ENCODE results near the gene HADHA. TPM values are rescaled to one million over a fixed set of nuclear protein-coding genes. Genes with fewer than 3 reads are reported as not detected.
"Not testable (repeated sequence)": the region's sequence is repeated elsewhere in the genome, so short reads cannot be mapped to it uniquely, and the experiment has no call there.

The HADHA gene
- total and polyA plus RNA-seq, 3 experiments from 2014 or later, result 116 to 126 (median 122) TPM

DNA sequence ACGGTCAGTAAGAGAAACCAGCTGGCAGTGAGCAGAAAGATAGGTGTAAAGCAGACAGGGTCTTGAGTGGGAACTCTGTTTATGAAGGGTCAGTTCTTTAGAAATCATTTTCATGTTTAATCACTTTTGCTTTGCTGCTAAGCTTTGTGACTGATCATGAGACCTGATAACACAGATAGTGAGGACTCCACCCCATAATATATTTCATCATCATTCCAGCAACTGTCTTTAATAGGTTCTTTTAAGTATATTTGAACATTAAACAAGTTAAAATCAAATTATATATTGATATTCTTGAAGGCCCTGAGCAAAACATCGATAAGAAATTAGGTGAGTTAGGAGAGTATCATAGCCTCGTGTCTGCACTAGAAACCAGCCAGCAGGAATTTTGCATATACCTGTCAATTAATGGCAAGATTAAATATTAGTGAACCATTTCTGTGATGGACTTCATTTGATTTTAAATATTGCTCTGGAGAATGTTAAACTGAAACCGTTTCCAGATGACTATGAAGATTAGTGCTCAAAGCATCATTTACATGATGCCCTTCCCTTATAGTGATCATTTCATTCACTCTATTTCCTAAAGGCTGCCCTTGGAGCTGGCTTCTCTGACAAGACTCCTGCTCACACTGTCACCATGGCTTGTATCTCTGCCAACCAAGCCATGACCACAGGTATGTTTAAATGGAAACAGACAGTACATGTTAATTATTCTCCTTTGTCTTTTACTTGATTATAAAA is 32.2 kb upstream of the HADHA start:
- no peak overlapping the region for H3K27ac ChIP-seq (ENCODE audit: low read depth, low read length)
- no peaks in the 10 kb centered on the region for H3K27me3 ChIP-seq (ENCODE audit: insufficient read depth, low read length, poor library complexity, severe bottlenecking)
- H3K9me3 ChIP-seq (ENCODE audit: low read length), result no peaks in the 10 kb centered on the region
- POLR2A ChIA-PET, result no interaction called here
- no peak overlapping the region for H3K4me3 ChIP-seq (ENCODE audit: low read length)
- Mint-ChIP-seq H3K4me1 (no peaks in the 10 kb centered on the region), H3K9me3 (no peaks in the 10 kb centered on the region), H3K4me3 (no peak overlapping the region), H3K27ac (peak overlapping the region in 3 of 8 donors; percentile 17 to 36 (median 17)), H3K27me3 (no peaks in the 10 kb centered on the region), H3K36me3 (peaks cover 6 to 79% (median 19%) of the 10 kb centered on the region in 3 donors)
- H3K4me1 ChIP-seq (ENCODE audit: insufficient read depth, low read length), result no peaks in the 10 kb centered on the region
- no peak for DNase-seq
- H3K36me3 ChIP-seq (ENCODE audit: insufficient read depth, low read length), result peaks cover 42% of the 10 kb centered on the region
- CTCF ChIA-PET, result no interaction called here

GRCh38 chr2:26274058-26274613 is 29.7 kb upstream of the HADHA start:
- no peak for DNase-seq
- H3K36me3 Mint-ChIP-seq, result peaks cover 6 to 70% (median 9%) of the 10 kb centered on the region in 3 donors
- POLR2A ChIA-PET, result interaction anchor here (0.6 kb wide), 1 partner anchor 223 kb away, joined by 4 read pairs; no protein-coding TSS in a partner anchor
- no peaks in the 10 kb centered on the region for H3K4me1 ChIP-seq (ENCODE audit: insufficient read depth, low read length)
- peaks cover 0 to 6% (median 0%) of the 10 kb centered on the region in 3 donors for H3K4me1 Mint-ChIP-seq
- no peaks in the 10 kb centered on the region for H3K27me3 ChIP-seq (ENCODE audit: insufficient read depth, low read length, poor library complexity, severe bottlenecking)
- no peaks in the 10 kb centered on the region for H3K27me3 Mint-ChIP-seq
- H3K9me3 Mint-ChIP-seq, result no peaks in the 10 kb centered on the region
- no peak overlapping the region for H3K4me3 ChIP-seq (ENCODE audit: low read length)
- H3K36me3 ChIP-seq (ENCODE audit: insufficient read depth, low read length), result peaks cover 28% of the 10 kb centered on the region
- CTCF ChIA-PET, result no interaction called here
- no peaks in the 10 kb centered on the region for H3K9me3 ChIP-seq (ENCODE audit: low read length)
- H3K4me3 Mint-ChIP-seq, result no peak overlapping the region
- H3K27ac Mint-ChIP-seq, result no peak overlapping the region
- no peak overlapping the region for H3K27ac ChIP-seq (ENCODE audit: low read depth, low read length)

GRCh38 chr2:26273501-26273900 is 29.1 kb upstream of the HADHA start:
- Histone ChIP-seq H3K27ac (ENCODE audit: low read depth, low read length) (no peak overlapping the region), H3K9me3 (ENCODE audit: low read length) (no peaks in the 10 kb centered on the region), H3K36me3 (ENCODE audit: insufficient read depth, low read length) (peaks cover 22% of the 10 kb centered on the region), H3K27me3 (ENCODE audit: insufficient read depth, low read length, poor library complexity, severe bottlenecking) (no peaks in the 10 kb centered on the region), H3K4me1 (ENCODE audit: insufficient read depth, low read length) (no peaks in the 10 kb centered on the region), H3K4me3 (ENCODE audit: low read length) (no peak overlapping the region)
- peaks cover 0 to 6% (median 3%) of the 10 kb centered on the region in 3 donors for H3K4me1 Mint-ChIP-seq
- H3K27me3 Mint-ChIP-seq, result no peaks in the 10 kb centered on the region
- peaks cover 6 to 66% (median 6%) of the 10 kb centered on the region in 3 donors for H3K36me3 Mint-ChIP-seq
- no peak for DNase-seq
- peak overlapping the region in 1 of 8 donors; percentile 66 for H3K27ac Mint-ChIP-seq
- POLR2A ChIA-PET, result no interaction called here
- H3K4me3 Mint-ChIP-seq, result no peak overlapping the region
- CTCF ChIA-PET, result no interaction called here
- no peaks in the 10 kb centered on the region for H3K9me3 Mint-ChIP-seq

GRCh38 chr2:26270373-26270772 is 25.9 kb upstream of the HADHA start:
- no peaks in the 10 kb centered on the region for H3K4me1 ChIP-seq (ENCODE audit: insufficient read depth, low read length)
- ChIA-PET CTCF (no interaction called here), POLR2A (no interaction called here)
- H3K27ac Mint-ChIP-seq, result peak overlapping the region in 2 of 8 donors; percentile 21 to 62
- H3K27me3 ChIP-seq (ENCODE audit: insufficient read depth, low read length, poor library complexity, severe bottlenecking), result no peaks in the 10 kb centered on the region
- H3K4me3 Mint-ChIP-seq, result no peak overlapping the region
- H3K4me1 Mint-ChIP-seq, result peaks cover 0 to 6% (median 4%) of the 10 kb centered on the region in 3 donors
- H3K27me3 Mint-ChIP-seq, result peaks cover 0 to 2% of the 10 kb centered on the region in 2 donors
- no peaks in the 10 kb centered on the region for H3K9me3 ChIP-seq (ENCODE audit: low read length)
- H3K36me3 Mint-ChIP-seq, result peaks cover 6 to 52% (median 13%) of the 10 kb centered on the region in 3 donors
- no peak for DNase-seq
- no peak overlapping the region for H3K27ac ChIP-seq (ENCODE audit: low read depth, low read length)
- peaks cover 12% of the 10 kb centered on the region for H3K36me3 ChIP-seq (ENCODE audit: insufficient read depth, low read length)
- H3K9me3 Mint-ChIP-seq, result no peaks in the 10 kb centered on the region
- no peak overlapping the region for H3K4me3 ChIP-seq (ENCODE audit: low read length)

DNA sequence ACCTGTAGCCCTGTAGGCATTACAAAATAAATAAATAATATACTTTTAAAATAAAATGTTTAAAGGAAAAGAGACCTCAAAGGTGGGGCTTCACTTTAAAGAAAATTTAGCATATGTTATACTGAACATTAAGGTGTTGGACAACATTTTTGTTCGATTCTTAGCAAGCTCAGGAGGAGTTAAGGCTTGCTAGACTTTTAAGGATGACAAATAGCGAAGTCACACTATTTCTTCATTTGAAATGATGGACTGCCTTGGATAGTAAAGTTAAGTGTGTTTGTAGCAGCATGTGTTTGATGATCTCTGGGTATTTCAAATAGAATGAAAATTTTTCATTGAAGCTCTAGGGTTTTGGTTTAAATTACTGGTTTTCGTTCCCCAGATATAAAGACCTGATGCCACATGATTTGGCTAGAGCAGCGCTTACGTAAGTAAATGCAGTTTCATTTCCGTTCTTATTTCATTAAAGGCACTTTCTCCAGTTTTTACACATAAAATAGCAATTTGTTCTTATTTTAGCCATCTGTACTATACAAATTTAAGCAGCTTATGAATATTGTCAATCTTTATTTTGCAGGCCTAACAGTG is 25.2 kb upstream of the HADHA start:
- CTCF ChIA-PET, result no interaction called here
- H3K27ac Mint-ChIP-seq, result peak overlapping the region in 1 of 8 donors; percentile 42

GRCh38 chr2:26268670-26269385 is 24.4 kb upstream of the HADHA start:
- H3K9me3 ChIP-seq (ENCODE audit: low read length); POLR2A ChIA-PET; H3K4me3 ChIP-seq (ENCODE audit: low read length); H3K4me1 ChIP-seq (ENCODE audit: insufficient read depth, low read length); H3K27me3 Mint-ChIP-seq; H3K27me3 ChIP-seq (ENCODE audit: insufficient read depth, low read length, poor library complexity, severe bottlenecking); H3K27ac ChIP-seq (ENCODE audit: low read depth, low read length); CTCF ChIA-PET; H3K4me1 Mint-ChIP-seq; DNase-seq; H3K36me3 ChIP-seq (ENCODE audit: insufficient read depth, low read length); H3K9me3 Mint-ChIP-seq; H3K4me3 Mint-ChIP-seq: not testable (repeated sequence)
- H3K27ac Mint-ChIP-seq, result peak overlapping the region in 1 of 8 donors; percentile 65
- H3K36me3 Mint-ChIP-seq, result peaks cover 6 to 51% (median 17%) of the 10 kb centered on the region in 3 donors

More for the DNA sequence above, 25.2 kb upstream of the HADHA start:
- Mint-ChIP-seq H3K36me3 (peaks cover 6 to 51% (median 15%) of the 10 kb centered on the region in 3 donors), H3K9me3 (no peaks in the 10 kb centered on the region), H3K27me3 (peaks cover 0 to 2% of the 10 kb centered on the region in 2 donors), H3K4me3 (no peak overlapping the region), H3K4me1 (peaks cover 0 to 6% (median 4%) of the 10 kb centered on the region in 3 donors)
- Histone ChIP-seq H3K4me1 (ENCODE audit: insufficient read depth, low read length) (no peaks in the 10 kb centered on the region), H3K36me3 (ENCODE audit: insufficient read depth, low read length) (peaks cover 12% of the 10 kb centered on the region), H3K27ac (ENCODE audit: low read depth, low read length) (no peak overlapping the region), H3K27me3 (ENCODE audit: insufficient read depth, low read length, poor library complexity, severe bottlenecking) (no peaks in the 10 kb centered on the region), H3K9me3 (ENCODE audit: low read length) (no peaks in the 10 kb centered on the region), H3K4me3 (ENCODE audit: low read length) (no peak overlapping the region)
- POLR2A ChIA-PET, result no interaction called here
- DNase-seq, result no peak

DNA sequence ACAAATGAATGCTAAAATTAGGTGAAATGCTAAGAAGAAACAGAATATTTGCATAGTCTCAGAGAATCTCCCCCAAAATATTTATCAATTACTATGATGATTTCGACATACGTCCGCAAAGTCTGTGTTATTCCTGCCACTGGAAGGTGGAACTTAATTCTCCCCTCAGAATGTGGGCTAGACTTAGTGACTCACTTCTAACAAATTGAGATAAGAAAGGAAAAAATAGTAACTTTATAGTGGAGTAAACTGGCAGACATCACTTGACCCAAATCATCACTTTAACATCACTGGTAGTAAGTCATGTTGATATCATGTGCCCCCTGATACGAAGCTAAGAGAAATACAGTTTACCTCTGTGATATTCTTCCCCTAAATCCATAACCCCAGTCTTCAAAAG is 23.8 kb upstream of the HADHA start:
- Histone ChIP-seq H3K4me3 (ENCODE audit: low read length) (no peak overlapping the region), H3K4me1 (ENCODE audit: insufficient read depth, low read length) (no peaks in the 10 kb centered on the region), H3K9me3 (ENCODE audit: low read length) (no peaks in the 10 kb centered on the region), H3K27me3 (ENCODE audit: insufficient read depth, low read length, poor library complexity, severe bottlenecking) (no peaks in the 10 kb centered on the region), H3K36me3 (ENCODE audit: insufficient read depth, low read length) (no peaks in the 10 kb centered on the region), H3K27ac (ENCODE audit: low read depth, low read length) (no peak overlapping the region)
- peaks cover 0 to 2% of the 10 kb centered on the region in 2 donors for H3K27me3 Mint-ChIP-seq
- DNase-seq, result no peak
- no peaks in the 10 kb centered on the region for H3K9me3 Mint-ChIP-seq
- H3K4me3 Mint-ChIP-seq, result no peak overlapping the region
- peaks cover 0 to 6% (median 4%) of the 10 kb centered on the region in 3 donors for H3K4me1 Mint-ChIP-seq
- H3K36me3 Mint-ChIP-seq, result peaks cover 3 to 52% (median 21%) of the 10 kb centered on the region in 3 donors
- ChIA-PET POLR2A (no interaction called here), CTCF (no interaction called here)
- peak overlapping the region in 1 of 8 donors; percentile 65 for H3K27ac Mint-ChIP-seq

GRCh38 chr2:26258836-26259235 is 14.4 kb upstream of the HADHA start:
- H3K27ac Mint-ChIP-seq; H3K27ac ChIP-seq (ENCODE audit: low read depth, low read length); H3K27me3 ChIP-seq (ENCODE audit: insufficient read depth, low read length, poor library complexity, severe bottlenecking); H3K9me3 Mint-ChIP-seq; H3K4me1 ChIP-seq (ENCODE audit: insufficient read depth, low read length); H3K9me3 ChIP-seq (ENCODE audit: low read length); POLR2A ChIA-PET; H3K4me3 ChIP-seq (ENCODE audit: low read length); H3K36me3 ChIP-seq (ENCODE audit: insufficient read depth, low read length); H3K27me3 Mint-ChIP-seq; H3K4me3 Mint-ChIP-seq; DNase-seq; CTCF ChIA-PET: not testable (repeated sequence)
- peaks cover 0 to 70% (median 9%) of the 10 kb centered on the region in 3 donors for H3K36me3 Mint-ChIP-seq
- peaks cover 2 to 13% (median 13%) of the 10 kb centered on the region in 3 donors for H3K4me1 Mint-ChIP-seq

Data from CD8-positive, alpha-beta memory T cell (primary cell).